KMS-11 (cell line): ENCODE measurements around the gene OCRL.

Source experiments
- H2AFZ ChIP-seq: fragments of 200-600 bp; sonication (generic); 2 replicates; pipeline ENCODE4 v1.6.1; 2016; ENCODE audit warnings: antibody characterized with exemption, mixed run types, low read depth
- H3K27ac ChIP-seq: fragments of 200-600 bp; sonication (generic); 2 replicates; pipeline ENCODE4 v1.6.1; 2016; ENCODE audit warnings: mild to moderate bottlenecking, mixed run types
- H3K27me3 ChIP-seq: fragments of 200-600 bp; sonication (generic); 2 replicates; pipeline ENCODE4 v1.6.1; 2017; ENCODE audit warnings: mild to moderate bottlenecking, low read depth, mixed run types, moderate library complexity; ENCODE audit not compliant: insufficient read depth
- H3K36me3 ChIP-seq: fragments of 200-600 bp; sonication (generic); 2 replicates; pipeline ENCODE4 v1.6.1; 2017; ENCODE audit warnings: mild to moderate bottlenecking, mixed run types; ENCODE audit not compliant: insufficient read depth
- H3K4me1 ChIP-seq: fragments of 200-600 bp; sonication (generic); 2 replicates; pipeline ENCODE4 v1.6.1; 2016; ENCODE audit warnings: mild to moderate bottlenecking, low read depth, mixed run types; ENCODE audit not compliant: poor library complexity, severe bottlenecking
- H3K4me2 ChIP-seq: fragments of 200-600 bp; sonication (generic); 2 replicates; pipeline ENCODE4 v1.7.0; 2016; ENCODE audit warnings: mild to moderate bottlenecking, mixed run types
- H3K4me3 ChIP-seq: fragments of 200-600 bp; sonication (generic); IDR thresholded peaks from 2 replicates; pipeline ENCODE4 v1.6.1; 2017; ENCODE audit warnings: low read depth, low read length, mixed read lengths; ENCODE audit not compliant: insufficient read depth
- H3K79me2 ChIP-seq: fragments of 200-600 bp; sonication (generic); 2 replicates; pipeline ENCODE4 v1.6.1; 2016; ENCODE audit warnings: low read depth, mixed run types; ENCODE audit not compliant: insufficient read depth
- H3K9ac ChIP-seq: fragments of 200-600 bp; sonication (generic); 2 replicates; pipeline ENCODE4 v1.6.1; 2016; ENCODE audit warnings: mild to moderate bottlenecking, mixed run types
- H4K20me1 ChIP-seq: fragments of 200-600 bp; sonication (generic); 2 replicates; pipeline ENCODE4 v1.6.1; 2016; ENCODE audit warnings: mild to moderate bottlenecking, mixed run types; ENCODE audit not compliant: insufficient read depth
- TF ChIP-seq, protein P1 (sequence below): fragments of 200-600 bp; sonication (generic); conservative IDR thresholded peaks from 2 replicates; pipeline ENCODE4 v1.6.1; 2017; ENCODE audit warnings: low read depth, mild to moderate bottlenecking, antibody characterized with exemption, low read length, moderate library complexity, mixed read lengths

Gene OCRL

DNA sequence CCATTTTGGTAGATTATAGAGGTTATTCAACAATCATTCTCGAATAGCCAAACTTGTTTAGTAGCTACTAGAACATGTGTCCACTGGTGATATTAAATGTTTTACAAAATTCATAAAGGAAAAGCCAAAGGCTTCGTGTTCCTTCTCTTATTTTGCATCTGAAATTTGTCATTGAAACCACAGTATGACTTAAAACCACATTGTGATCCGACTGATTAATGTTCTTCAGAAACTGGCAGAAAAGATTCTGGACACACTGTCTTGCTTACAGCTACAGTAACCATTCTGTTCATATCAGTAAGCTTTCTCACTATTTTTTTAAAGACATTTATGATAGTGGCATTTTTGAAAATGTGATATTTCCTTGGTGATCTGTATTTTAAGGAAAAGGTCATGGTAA is 14.2 kb upstream of the OCRL start:
- no peak overlapping the region for H3K9ac ChIP-seq
- no peak overlapping the region for H3K4me3 ChIP-seq
- H3K27ac ChIP-seq: no peak overlapping the region; the same call in 1 of the 2 replicates
- no peak overlapping the region for H2AFZ ChIP-seq
- H4K20me1 ChIP-seq: no peaks in the 10 kb centered on the region
- no peaks in the 10 kb centered on the region for H3K36me3 ChIP-seq
- no peaks in the 10 kb centered on the region for H3K79me2 ChIP-seq
- TF ChIP-seq, protein P1, sequence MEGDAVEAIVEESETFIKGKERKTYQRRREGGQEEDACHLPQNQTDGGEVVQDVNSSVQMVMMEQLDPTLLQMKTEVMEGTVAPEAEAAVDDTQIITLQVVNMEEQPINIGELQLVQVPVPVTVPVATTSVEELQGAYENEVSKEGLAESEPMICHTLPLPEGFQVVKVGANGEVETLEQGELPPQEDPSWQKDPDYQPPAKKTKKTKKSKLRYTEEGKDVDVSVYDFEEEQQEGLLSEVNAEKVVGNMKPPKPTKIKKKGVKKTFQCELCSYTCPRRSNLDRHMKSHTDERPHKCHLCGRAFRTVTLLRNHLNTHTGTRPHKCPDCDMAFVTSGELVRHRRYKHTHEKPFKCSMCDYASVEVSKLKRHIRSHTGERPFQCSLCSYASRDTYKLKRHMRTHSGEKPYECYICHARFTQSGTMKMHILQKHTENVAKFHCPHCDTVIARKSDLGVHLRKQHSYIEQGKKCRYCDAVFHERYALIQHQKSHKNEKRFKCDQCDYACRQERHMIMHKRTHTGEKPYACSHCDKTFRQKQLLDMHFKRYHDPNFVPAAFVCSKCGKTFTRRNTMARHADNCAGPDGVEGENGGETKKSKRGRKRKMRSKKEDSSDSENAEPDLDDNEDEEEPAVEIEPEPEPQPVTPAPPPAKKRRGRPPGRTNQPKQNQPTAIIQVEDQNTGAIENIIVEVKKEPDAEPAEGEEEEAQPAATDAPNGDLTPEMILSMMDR: no peak
- peak overlapping the region; percentile 52 for H3K4me2 ChIP-seq
- H3K4me1 ChIP-seq: peaks cover 59% of the 10 kb centered on the region
- H3K27me3 ChIP-seq: no peaks in the 10 kb centered on the region

DNA sequence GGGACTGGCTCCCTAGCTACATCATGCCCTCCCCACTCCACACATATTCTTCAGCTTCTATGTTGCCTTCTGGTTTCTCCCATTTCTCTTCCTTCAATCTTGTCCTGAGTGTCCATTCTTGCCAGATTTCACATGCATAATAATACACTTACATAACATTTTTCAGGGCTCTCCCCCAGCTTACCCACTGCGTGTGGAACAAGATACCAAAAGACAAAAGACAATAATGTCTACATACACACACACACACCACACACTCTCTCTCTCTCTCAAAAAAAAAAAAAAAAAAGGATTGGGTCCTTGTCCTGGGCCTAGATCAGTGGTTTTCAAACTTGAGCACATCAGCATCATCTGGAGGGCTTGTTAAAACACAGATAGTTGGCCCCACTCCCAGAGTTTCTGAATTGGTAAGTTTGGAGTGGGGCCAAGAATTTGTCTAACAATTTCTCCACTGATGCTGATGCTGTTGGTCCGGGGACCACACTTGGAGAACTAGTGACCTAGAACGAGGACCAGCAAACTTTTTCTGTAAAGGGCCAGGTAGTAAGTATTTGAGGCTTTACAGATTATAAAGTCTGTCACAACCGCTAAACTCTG is 10.3 kb upstream of the OCRL start:
- Histone ChIP-seq H4K20me1 (no peaks in the 10 kb centered on the region), H3K27me3 (no peaks in the 10 kb centered on the region), H3K4me2 (peak overlapping the region; percentile 89), H3K4me1 (peaks cover 66% of the 10 kb centered on the region), H2AFZ (peak overlapping the region; percentile 58; the same call in 1 of the 2 replicates), H3K36me3 (no peaks in the 10 kb centered on the region), H3K9ac (peak overlapping the region; percentile 26; the same call in 1 of the 2 replicates), H3K79me2 (no peaks in the 10 kb centered on the region), H3K27ac (peak overlapping the region; percentile 78), H3K4me3 (no peak overlapping the region)
- TF ChIP-seq, protein P1: no peak

DNA sequence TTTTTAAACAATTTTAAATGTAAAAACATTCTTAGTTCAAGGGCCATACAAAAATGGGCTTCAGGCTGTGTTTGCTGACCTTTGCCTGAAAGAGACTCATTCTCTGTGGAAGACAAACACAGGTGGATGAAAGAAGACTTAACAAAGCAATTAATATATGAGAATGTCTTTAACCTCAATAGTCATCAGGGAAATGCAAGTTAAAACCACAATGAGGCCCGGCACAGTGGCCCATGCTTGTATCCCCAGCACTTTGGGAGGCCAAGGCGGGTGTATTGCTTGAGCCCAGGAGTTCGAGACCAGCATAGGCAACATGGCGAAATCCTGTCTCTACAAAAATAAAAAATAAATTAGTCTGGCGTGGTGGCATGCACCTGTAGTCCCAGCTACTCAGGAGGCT is 9.6 kb upstream of the OCRL start:
- Histone ChIP-seq H3K4me1 (peaks cover 59% of the 10 kb centered on the region), H3K27ac (peak overlapping the region; percentile 78), H3K4me2 (peak overlapping the region; percentile 89), H4K20me1 (no peaks in the 10 kb centered on the region), H2AFZ (peak overlapping the region; percentile 72), H3K27me3 (no peaks in the 10 kb centered on the region), H3K36me3 (no peaks in the 10 kb centered on the region), H3K4me3 (no peak overlapping the region), H3K9ac (no peak overlapping the region), H3K79me2 (no peaks in the 10 kb centered on the region)
- TF ChIP-seq, protein P1: no peak

DNA sequence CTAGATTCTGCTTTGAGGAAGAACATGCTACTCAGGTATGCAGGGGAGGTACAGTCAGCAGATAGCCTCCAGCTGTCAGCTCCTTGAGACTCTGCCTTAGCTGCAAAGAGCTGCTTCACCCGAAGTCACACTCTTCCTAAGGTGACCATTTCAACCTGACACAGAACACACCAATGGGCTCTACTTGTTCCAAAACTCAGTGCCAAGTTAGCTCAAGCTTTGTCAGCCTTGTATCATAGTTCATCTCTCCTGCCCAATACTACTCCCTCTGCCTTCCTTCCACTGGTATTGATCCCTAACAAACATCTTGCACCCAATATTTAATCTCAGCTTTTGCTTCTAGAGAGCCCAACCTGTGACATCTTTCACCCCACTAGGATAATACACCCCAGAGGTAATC is 8.9 kb upstream of the OCRL start:
- H3K27ac ChIP-seq: peak overlapping the region; percentile 78
- no peaks in the 10 kb centered on the region for H3K36me3 ChIP-seq
- H3K27me3 ChIP-seq: no peaks in the 10 kb centered on the region
- TF ChIP-seq, protein P1: no peak
- no peaks in the 10 kb centered on the region for H4K20me1 ChIP-seq
- peaks cover 52% of the 10 kb centered on the region for H3K4me1 ChIP-seq
- H3K4me3 ChIP-seq: no peak overlapping the region
- no peak overlapping the region for H3K9ac ChIP-seq
- peak overlapping the region; percentile 89 for H3K4me2 ChIP-seq
- peak overlapping the region; percentile 72 for H2AFZ ChIP-seq
- no peaks in the 10 kb centered on the region for H3K79me2 ChIP-seq
